Daoy (cell line): ENCODE data around the gene CD163L1. TPM values are rescaled to one million over a fixed set of nuclear protein-coding genes. Genes with fewer than 3 reads are reported as not detected.
"Not testable (repeated sequence)": the region's sequence is repeated elsewhere in the genome, so short reads cannot be mapped to it uniquely, and the experiment has no call there.

Source experiments
- DNase-seq: peaks from one replicate; pipeline ENCODE4 v3.0.0-alpha.2; 2015; ENCODE audit warnings: low read depth
- total RNA-seq: library from RNA; depleted of rRNA; stranded (reverse); fragments of >200 nt; shearing (Covaris generic); gene quantifications from 2 replicates; pipeline ENCODE4 v1.2.3, GENCODE V29; 2014; rRNA removed

CD163L1 gene
- 2.9 and 21.4 TPM in 2 replicates for total RNA-seq

DNA sequence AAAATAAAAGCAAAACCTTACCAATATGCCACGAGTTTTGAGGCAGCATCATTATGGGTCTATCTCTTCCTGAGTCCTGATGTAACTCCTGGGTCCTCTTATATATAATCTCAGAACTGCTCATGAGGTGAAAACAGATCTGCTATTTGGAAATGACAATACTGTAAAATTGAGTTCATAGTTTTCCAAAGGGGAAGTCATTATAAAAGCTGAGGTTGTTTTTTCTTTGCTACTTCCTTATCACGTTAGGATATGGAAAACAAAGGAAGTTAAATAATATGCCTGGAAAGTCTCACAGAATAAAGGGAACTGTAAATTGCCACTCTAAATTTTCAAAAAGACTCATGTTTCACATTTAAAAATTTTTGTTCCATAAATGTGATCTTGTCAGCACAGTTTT lies at the start of gene CD163L1:
Gene CD163L1 (minus strand): TSS at position 78 of the 400 bp plus-strand sequence. CDS start 26 bp downstream, at position 52.
- no peak for DNase-seq

DNA sequence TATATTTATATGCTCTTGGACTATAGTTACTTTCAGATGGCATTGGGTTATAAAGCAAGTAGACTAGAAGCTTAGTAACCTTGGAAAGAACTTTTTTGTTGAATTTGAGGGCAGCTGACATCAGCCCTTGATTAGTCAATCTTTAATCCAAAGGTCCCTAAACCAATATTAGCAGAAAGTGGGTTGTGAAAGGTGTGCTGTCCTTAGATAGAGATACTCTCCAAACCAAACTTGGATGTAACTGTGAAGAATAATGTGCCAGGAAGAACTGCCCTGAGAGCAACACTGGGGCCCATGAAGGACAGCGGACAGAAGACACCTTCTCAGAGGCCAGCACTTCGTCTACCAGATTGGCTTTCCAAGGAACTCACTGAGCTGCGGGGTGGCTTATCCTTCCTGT lies 49.1 kb upstream of the CD163L1 start:
- no peak for DNase-seq

DNA sequence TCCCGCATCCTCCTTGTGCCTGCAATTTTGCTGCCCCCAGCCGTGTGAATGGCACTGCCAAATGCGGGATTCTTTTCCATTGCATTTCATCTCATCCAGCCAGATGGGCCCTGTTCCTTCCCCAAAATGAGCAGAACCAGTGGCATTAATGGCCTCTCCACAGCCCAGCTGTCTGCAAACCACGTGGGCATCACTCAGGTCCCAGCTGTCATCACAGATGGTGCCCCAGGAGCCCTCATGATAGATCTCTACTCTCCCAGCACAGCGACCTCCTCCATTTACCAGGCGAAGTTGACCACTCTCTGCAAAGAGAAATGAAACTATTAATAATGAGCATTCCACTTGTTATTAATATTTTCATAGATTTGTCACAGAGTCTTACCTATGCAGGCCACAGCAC lies 42.6 kb upstream of the CD163L1 start:
- DNase-seq = no peak

DNA sequence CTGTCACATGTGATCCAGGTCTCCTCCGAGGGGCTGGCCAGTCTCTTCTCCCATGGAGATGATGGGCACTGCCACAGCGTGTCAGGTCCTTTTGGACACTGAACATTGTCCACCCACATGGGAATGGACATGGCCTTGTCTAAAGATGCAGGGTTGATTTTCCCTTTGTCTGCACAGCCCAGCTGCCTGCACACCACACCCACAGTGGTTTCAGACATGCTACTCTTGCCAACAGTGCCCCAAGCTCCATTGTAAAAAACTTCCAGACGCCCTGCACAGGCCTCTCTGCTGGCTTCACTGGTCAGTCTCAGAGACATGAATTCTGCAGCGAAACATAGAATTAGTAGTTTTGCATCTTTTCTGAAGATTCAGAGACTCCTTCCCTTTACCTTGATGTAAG lies 41.1 kb upstream of the CD163L1 start:
- DNase-seq = no peak

DNA sequence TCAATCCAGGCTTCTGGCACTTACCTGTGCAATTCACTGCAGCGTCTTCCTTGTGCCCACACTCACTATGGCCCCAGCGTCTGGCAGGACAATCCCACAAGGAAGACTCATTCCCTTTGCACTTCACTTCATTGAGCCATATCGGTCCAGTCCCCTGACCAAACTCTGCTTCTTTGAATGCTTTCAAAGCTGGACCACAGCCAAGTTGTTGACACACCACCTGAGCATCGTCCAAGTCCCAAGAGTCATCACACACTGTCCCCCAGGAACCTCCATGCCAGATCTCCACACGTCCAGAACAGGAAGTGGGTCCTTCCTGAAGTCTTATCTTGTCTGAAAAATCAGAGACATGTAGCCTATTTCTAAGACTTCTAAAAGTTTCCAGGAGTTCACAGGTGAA lies 39.4 kb upstream of the CD163L1 start:
- DNase-seq = no peak

DNA sequence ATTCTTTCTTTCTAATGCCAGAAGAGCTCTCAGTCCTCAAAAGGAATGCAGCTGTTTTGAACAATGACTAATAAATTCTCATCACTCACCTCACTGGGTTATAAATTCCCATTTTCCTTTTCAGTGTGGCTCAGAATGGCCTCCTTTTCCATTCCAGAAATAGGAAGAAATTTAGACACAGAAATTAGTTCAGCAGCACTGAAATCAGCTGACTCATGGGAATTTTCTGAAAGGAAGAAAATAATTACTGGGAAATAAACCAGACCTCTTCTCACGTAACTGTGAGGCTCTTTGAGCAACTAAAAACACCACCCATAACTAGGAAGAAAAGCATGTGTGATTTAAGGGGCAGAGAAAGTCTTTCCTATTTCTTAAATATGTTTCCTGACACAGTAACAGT lies 35.8 kb upstream of the CD163L1 start:
- no peak for DNase-seq

DNA sequence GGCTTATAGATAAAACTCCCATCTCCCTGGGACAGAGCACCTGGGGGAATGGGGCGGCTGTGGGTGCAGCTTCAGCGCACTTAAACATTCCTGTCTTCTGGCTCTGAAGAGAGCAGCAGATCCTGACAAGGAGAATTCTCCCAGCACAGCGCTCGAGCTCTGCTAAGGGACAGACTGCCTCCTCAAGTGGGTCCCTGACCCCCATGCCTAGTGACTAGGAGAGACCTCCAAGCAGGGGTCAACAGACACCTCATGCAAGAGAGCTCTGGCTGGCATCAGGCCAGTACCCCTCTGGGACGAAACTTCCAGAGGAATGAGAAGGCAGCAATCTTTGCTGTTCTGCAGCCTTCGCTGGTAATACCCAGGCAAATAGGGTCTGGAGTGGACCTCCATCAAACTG lies 28.1 kb upstream of the CD163L1 start:
- no peak for DNase-seq

DNA sequence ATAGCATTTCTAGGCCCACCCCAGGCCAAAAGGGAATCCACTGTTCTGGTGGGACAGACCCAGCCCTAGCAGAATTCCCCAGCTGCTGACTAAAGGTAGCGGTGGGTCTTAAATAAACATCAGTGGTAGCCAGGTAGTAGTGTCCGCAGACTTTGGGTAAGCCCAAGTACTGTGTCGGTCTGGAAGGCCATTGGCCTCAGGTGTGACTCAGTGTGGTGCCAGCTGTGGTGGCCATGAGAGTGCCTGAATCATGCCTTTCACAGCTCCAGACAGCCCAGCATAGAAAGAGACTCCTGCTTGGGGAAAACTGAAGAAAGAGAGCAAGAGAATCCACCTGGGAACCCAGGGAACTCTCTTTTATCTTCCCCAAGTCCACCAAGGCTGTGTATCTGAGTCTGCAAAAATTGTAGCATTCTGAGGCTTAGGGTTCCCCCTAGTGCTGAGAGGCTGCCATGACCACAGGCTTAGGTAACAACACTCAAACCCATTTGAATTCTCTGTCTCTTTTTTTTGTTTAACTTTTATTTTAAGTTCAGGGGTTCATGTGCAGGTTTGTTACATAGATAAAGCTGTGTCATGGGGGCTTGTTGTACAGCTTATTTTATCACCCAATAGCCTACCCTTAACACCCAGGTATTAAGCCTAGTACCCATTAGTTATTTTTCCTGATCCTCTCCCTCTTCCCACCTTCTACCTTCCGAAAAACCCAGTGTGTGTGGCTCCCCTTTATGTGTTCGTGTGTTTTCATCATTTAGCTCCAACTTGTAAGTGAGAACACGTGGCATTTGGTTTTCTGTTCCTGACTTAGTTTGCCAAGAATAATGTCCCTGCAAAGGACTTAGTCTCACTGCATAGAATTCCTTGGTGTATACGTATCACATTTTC lies 16.7 kb upstream of the CD163L1 start:
- peak; percentile 46 for DNase-seq

DNA sequence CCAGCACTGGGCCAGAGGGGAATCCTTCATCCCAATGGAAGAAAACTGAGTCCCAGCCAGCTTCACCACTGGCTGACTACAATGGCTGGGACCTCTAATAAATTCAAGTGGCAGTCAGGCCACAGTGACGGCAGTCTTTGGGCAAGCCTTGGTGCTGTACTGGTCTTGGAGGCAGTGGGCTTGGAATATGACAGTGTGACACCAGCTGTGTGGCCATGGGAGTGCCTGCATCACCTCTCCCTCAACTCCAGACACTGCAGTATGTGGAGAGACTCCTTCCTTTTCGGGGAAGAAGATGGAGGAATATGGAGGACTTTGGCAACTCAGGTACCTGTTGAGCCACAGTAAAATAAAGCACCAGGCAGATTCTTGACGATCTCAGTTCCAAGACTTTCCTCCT lies 16.0 kb upstream of the CD163L1 start:
- DNase-seq = no peak

DNA sequence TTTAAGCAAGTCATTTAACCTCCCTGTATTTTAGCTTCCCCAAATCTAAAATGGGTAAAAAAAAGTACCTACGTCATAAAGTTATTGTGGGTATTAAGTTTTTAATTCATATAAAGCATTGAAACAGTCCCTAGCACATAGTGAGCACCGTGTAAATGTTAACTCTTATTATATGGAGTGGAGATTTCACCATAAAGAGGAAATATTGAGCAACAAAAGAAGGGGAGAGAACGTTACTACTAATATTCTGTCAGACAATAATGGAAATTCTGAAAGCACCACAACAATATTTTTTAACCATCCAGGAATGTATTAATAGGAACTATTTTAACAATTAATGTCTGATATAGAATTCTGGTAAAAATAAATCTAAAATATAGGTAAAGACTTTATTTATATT lies 7.8 kb upstream of the CD163L1 start:
- no peak for DNase-seq

DNA sequence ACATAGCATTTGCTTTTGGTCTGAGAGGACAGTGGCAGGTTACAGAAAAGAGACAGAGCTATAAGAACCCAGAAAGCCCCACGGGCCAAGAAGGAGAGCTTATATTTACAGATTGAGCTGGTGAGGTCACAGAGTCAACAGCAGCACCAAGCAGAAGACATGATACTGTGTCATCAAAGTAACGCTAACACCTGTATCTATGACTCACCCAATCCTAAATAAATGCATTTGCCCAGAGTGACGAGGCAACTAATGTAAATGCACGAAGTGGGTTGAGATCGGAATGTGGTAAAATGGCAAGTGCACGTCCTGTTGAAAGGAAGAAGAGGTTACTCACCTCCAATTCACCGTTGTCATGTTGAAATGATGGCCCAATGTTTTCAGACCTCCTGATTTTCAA lies 6.7 kb upstream of the CD163L1 start:
- DNase-seq = no peak

DNA sequence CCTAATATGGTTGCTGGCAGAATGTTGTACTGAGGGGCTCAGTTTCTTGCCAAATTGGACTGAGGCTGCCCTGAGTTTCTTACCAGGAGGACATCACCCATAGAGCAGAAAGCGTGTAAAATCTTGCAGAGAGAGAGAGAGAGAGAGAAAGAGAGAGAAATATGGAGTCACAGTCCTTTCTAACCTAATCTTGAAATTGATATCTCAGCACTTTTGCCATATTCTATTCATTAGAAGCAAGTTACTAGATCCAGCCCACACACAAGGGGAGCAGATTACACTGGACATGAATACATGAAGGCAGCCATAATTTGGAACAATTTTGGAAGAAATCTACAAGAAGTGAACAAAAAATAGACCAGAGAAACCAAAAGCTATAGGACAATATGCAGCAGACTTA lies 4.1 kb upstream of the CD163L1 start:
- no peak for DNase-seq

DNA sequence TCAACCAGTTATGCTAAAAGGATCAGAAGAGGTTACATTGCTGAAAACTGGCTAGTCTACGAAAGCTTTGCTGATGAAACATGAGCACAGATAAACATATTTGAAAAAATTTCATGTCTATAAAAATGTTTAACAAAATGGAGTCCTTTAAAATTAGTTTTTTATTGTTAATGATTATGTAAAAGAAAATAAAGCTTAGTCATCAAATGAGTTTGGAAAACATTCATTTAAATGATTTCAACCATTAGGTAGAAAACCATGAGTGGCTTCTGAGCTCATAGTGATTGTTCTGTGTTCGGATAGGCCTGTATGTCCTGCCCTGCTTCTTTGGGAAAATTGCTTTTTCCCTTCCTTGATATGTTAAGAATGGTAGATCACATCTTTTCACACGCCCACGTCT lies 584 bp upstream of the CD163L1 start:
- no peak for DNase-seq

DNA sequence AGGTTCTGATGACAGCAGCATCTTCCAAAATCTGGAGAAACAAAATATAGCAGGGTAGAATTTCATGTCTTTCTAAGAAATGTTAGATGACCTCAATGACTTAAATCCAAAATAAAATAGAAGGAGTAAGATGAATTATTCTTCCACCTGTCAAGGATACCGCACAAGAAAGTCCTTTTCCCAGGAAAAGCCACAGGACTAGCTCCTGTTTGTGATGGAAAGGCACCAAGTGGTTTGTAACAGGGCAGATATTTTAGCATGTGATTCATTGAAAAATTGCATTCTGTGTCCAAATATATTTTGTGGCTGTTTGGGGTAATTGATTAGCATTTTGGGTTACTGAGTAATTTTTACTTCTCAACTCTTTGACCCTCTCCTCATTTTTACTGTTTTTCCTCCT lies 2.7 kb downstream of the CD163L1 start:
- no peak for DNase-seq

DNA sequence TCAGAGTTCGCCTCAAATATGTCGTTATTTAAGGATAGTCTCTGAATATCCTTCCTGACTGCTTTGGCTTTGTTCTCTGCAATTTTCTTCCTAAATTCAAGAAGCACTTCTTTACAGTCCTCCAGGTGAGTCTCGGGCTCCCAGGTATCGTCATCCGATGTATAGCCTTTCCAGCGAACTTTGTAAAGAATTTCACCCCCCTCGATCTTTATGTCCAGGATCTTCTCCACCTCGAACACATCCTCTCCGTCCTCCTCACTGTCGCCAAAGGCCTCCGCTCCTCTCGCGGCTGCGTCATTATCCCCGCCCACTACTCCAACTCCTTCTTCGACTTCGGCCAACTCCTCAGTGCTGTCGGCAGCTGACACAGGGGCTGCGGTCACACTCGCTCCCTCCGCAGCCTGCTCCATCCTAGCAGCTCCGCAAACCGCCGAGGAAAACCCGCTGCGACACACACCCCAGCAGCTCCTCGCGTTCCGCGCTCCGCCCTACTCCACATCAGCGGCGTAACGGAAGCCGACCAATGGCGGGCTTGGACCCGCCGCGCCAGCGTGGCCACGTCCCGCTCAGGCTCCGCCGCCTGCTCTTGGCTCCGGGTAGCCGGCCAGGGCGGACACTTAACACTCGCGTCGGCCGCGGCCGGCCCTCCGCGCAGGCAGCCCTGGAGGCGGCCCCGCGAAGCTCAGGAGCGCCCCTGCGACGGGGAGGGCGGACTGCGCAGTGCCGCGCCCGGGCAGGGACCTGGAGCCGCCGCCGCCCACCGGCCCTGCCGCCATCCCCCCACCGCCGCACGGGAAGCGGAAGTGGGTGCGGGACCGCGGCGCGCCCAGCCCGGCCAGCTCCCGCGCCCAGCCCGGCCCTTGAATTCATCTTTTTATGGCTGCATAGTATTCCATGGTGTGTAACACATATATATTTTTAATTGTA lies 4.1 kb downstream of the CD163L1 start:
- DNase-seq = no peak

DNA sequence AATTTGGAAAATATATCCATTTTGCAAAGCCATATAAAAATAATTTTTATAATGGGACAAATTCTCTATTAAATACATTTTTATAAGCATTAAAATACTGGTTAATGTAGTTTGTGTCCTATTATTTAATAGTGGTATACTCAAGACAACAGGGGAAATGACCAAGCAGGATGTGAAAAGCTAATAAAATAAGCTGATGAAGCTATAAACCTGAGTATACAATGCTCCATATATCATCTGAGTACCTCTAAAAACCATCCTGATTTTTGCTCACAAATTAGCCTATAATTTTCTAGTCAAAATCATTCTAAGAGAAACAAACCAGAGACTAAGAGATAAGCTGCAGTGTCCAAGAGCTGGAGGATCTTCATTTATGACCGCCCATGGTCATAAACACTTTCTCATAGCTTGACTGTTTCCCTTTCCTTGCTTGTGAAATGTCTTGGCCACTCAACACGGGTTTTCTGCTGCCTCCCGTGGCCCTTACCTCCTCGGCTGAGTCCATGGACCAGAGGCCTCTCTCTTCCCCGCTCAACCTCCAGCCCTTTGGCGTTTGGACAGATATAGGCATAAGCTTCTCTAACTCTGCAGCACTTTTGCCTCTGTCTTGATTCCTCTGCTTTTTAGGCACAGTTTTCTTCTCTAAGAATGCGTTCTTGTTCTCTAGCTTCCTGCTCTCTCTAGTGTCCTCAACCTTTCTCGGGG lies 5.5 kb downstream of the CD163L1 start:
- not testable (repeated sequence) for DNase-seq

DNA sequence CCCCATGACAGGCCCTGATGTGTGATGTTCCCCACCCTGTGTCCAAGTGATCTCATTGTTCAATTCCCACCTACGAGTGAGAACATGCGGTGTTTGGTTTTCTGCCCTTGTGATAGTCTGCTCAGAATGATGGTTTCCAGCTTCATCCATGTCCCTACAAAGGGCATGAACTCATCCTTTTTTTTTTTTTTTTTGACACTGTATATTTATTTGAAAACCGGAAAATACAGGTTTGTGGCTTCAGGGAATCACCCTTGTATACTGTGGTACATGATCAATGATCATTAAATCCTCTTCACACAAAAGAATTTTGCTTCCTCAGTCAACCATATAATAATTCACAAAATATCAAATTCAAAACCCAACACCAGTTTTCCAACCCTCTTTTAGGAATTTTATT lies 6.5 kb downstream of the CD163L1 start:
- not testable (repeated sequence) for DNase-seq

DNA sequence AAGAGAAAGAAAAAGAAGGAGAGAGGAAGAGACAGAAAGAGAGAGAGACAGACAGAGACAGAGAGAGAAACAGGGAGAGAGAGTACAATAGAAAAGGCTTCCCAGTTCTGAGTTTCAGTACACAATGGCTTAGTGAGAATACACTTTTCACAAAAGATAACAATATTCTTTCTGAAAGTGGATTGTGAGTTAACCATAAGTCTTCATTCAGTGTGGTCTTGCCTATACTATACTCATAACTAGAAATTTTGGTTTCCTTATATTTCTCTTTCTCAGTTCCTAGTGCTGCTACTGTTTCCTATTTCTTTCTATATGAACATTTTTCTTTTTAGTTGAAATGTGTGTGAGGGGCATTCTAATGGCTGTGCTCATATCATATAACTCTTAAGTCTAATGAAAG lies 9.3 kb downstream of the CD163L1 start:
- DNase-seq = no peak

DNA sequence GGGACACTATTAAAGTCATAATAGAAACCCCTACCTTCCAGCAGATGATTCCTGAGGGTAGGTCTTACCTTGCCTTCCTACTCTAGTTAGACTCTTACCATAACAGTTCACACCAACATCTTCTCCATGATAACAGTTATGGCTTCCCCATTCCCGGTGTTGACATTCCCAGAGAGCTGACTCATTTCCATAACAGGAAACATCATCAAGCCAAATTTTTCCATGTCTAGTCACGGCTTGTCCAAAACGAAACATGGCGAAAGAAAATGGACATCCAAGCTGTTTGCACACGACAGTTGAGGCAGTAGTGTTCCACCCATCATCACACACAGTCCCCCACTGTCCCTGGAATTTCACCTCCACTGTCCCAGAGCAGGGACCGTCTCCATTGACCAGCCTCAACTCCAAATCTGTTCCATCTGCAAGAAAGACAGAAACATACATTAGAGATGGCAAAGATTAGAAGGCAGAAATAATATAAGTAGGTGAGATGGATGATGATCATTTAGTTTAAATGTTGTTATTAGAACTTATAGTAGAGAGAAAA lies 10.6 kb downstream of the CD163L1 start:
- DNase-seq = peak; percentile 84

DNA sequence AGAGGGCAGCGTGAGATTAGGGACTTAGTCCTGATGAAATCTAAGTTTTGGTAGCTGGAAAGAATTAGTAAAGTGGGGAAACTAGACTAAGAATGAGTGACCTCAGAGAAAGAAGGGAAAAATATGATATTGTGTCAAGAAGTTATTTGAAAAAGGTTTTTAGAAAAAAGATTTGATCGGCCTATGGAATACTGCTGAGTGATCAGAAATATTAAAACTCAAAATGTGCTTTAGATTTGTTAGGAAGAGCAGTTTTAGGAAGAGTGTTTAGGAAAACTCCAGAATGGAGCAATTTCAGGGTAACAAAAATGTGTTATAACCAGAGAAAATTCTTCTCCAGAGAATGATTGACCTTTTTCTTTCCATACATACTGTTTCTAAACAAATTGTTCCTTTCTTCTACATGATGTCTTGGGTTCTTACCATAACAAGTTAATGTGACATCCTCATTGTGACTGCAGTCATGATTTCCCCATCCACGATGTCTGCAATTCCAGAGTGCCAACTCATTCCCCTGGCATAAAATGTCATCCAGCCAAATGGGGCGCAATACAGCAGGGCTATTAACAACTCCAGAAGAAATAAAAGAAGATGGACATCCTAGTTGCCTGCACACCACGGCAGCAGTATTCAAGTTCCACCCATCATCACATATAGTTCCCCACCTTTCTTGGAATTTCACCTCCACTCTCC lies 11.8 kb downstream of the CD163L1 start:
- DNase-seq = peak; percentile 49

DNA sequence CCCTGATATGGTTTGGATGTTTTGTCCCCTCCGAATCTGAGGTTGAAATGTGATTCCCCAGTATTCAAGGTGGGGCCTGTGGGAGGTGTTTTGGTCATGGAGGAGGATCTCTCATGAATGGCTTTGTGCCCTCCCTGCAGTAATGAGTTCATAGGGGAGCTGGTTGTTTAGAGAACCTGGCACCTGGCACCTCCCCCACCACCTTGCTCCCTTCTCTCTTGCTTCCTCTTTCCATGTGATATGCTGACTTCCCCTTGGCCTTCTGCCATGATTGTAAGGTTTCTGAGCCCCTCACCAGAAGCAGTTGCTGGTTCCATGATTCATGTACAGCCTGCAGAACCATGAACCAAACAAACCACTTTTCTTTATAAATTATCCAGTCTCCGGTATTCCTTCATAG lies 32.6 kb downstream of the CD163L1 start:
- peak; percentile 3 for DNase-seq
